HG03159 (cell line): ENCODE measurements around the gene CDYL.

Experiments
- ATAC-seq: cut with Tn5 transposase; IDR thresholded peaks from one replicate; pipeline ENCODE4 v1.9.1; 2021; ENCODE audit warnings: mild to moderate bottlenecking, moderate library complexity; ENCODE audit not compliant: unreplicated experiment

CDYL gene

DNA sequence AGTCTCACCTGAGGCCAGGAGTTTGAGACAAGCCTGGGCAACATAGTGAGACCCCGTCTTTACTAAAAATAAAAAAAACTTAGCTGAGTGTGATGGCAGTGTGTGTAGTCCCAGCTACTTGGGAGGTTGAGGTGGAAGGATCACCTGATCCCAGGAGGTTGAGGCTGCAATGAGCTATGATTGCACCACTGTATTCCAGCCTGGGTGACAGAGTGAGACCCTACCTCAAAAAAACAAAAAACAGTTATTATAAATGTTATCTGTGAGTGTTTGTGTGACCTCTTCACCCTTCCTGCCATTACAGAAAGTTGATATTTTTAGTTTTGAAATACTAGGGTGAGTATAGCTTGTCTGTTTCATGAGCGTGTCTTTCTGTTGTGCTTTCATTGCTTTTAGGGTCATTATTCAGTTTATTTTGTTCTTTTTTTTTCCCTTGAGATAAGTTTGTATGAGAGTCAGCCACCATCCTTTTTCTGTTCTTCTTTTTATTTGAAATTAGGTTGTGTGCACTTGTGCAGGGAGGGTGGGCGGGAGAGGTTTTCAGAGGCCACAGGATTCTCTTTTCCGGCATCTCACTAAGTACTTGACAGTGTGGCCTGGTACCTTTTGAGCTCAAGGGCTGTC lies 26.2 kb downstream of the CDYL start:
- ATAC-seq = peak; percentile 70

DNA sequence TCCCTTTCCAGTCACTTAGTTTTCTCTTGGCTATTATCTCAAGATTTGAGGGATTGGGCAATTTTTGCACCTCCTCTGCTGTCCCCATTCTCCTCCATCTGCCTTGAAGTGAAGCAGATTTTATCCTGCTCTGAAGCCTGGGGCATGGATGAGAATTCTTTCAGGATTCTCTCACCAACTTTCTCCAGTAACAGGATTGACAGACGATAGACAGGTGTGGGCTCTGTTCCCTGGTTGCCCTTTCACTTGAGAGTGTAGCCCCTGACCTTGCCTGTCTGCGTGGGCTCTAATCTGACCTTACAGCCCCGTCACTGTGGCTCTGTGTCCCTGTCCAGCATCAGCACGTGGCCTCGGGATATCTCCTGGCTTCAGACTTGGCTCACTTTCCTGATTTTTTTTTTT lies 27.1 kb downstream of the CDYL start:
- ATAC-seq = no peak

DNA sequence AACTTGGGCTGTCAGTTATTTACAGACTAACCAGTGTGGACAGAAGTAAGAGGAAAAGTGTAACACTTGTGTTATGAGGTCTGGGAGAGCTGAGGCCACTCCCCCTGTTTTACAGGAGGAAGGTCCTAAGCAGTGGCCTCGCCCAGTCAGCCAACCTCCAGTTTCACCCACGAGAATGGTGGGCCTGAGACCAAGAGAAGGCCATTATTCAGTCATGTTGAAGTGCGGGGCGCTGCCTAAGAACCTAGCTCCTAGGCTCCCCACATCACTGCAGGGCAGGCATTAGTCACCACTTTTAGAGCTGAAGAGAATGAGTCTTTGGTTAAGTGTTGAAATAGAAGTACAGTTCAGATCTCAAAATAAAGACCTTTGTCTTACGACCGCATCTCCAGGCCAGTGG lies 27.9 kb downstream of the CDYL start:
- no peak for ATAC-seq

DNA sequence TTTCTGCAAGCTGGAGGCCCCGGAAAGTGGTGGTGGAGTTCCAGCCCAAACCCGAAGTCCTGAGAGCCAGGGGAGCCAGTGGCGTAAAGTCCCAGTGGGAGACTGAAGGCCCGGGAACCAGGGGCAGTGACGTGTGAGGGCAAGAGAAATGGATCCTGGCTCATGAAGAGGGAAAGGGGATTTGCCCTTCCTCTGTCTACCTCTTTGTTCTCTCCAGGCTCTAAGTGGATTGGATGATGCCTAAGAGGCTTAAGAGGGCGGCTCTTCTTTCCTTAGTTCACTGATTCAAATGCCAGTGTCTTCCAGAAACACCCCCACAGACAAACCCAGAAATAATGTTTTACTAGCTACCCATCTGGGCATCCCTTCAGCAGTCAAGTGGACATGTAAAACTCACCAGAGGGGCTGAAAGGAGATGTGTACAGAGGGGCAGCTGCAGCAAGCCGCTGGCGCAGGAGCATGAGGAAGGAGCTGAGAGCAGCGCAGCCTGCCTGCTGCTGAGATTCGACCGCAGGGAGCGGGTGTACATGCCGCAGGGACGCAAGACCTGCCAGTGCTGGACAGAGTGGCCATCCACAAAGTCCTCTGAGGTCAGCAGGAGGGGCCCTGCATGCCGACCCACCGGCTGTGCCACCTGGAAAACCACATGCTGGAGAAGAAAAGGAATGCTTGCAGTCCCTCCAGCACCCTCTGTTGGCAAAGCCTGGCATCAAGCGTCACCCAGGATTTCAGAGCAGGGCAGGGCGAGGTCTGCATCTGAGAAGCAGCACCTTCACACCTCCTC lies 29.5 kb downstream of the CDYL start:
- no peak for ATAC-seq

DNA sequence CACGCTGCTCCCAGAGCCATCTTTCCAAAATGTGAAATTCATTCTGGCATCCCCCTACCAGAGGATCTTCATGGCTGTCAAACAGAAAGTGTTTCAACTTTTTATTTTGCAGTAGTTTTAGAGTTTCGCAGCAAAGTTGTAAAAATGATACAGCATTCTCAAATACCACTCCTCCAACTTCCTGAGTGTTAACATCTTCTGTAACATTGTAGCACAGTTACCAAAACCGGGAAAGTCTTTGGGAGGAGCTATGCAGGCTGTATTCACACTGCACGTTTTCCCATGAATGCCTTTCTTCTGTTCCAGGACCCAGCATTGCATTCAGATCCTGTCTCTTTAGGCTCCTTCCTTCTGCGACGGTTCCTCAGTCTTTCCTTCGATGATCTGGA lies 30.1 kb downstream of the CDYL start:
- ATAC-seq = no peak

DNA sequence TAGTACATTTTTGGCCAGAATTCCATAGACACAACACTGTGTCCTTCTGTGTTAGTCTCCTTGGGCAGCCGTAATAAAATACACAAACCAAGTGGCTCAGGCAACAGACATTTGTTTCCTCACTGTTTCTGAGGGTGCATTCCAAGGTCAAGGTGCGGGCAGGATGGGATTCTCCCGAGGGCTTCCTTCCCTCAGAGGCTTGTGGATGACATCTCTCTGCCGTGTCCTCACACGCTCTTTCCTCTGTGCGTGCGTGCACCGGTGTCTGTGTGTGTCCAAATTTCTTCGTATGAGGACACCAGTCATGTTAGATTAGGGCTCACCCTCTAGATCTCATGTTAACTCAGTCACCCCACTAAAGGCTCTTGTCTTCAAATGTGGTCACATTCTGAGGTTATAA lies 30.6 kb downstream of the CDYL start:
- ATAC-seq = no peak

DNA sequence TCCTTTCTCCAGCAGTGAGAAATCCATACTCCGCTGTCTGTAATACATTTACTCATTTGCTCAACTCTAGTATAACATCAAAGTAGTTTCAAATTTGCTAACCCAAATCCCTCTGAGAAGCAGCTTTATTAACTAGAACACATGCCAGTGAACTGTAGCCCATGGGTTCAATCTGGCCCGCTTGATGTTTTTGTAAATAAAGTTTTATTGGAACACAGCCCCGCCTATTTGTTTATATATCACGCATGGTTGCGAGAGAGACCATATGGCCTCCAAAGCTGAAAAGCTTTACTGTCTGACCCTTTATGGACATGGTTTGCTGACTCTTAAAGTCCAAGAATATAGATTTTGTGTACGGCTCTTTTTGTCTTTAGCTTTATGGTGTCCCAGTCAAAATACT lies 32.2 kb downstream of the CDYL start:
- no peak for ATAC-seq

DNA sequence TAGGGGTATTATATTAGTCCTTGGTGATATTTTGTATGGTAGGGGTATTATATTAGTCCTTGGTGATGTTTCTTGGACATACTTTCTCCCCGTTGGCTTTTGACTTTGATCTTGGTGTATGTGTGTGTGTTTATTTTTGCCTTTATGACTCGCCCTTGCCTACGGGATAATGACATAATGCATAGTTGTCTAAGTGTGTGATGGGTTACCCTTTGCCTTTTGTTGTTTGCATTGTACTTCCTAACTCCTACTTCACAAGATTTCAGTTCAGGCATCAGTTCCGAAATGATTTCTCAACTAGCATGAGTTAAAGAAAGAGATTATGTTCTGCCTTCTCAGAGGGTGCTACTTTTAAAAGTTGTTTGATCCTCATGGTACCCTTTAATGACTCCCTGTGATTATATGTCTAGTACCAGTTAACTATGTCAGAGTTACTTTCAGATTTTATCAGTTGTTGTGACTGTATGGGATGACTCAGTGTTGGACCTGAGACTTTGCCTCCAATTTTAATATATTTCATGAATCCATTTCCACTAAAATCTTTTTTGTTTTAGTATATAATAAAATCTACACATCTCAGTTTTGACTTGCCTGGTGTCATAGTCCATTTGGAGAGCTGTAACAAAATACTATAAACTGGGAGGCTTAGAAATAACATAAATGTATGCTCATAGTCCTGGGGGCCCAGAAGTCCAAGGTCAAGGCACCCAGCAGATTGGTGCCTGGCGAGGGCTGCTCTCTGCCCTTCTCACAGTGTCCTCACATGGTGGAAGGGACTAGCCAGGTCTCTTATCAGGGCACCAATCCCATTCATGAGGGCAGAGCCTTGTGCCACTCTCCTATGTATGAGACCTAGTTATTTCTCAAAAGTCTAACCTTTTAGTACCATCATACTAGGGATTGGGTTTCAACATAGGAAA lies 34.1 kb downstream of the CDYL start:
- no peak for ATAC-seq

DNA sequence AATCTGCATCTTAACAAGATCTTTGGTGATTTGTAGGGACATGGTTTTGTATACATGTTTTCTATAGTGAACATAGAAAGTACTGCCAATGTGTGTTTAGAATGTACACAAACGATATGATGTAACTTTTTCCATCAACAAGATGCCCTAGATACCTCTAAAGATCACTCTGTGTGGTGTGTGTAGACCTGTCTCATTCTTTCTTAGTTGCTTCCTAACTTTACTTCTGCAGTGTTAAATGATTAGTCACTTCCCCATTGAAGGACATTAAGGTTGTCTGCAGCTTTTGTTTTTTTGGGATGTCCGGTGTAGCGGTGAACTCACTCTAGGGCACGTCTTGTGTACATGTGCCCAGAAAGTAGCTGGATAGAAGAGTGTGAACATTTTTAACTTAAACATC lies 35.9 kb downstream of the CDYL start:
- no peak for ATAC-seq

DNA sequence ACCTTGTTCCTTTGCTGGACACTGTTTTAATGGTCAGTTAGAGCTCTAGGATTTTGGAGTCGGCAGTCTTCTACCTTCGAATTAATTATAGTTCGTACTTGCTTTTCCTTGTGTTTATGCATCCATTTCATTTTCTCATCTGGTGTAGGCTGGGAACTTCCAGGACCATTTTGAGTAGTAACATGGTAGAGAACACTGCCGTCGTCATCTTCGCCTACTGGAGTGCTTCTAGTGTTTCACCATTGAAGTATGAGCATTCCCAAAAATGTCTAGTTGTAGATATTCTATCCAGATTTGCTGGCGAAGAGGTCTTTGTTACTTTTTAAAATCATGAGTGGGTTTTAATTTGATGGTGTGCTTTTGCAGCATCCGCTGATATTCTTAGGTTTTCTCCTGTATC lies 36.9 kb downstream of the CDYL start:
- no peak for ATAC-seq

DNA sequence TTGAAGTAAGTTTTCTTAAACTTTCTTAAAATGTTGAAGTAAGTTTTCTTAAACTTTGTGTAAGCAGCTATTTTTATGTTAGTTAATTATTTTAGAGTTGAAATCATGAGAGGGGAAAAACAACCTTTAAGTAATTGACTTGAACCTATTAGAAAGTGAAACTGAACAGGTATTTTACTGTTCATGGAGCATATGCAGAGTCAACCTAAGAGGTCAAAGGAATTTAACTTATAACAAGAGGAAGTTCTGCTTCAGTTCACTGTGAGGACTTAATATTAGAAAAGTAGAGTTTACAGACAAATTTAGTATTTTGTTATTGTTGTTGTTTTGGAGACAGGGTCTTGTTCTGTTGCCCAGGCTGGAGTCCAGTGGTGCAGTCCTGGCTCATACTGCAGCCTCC lies 38.0 kb downstream of the CDYL start:
- ATAC-seq = peak; percentile 63

DNA sequence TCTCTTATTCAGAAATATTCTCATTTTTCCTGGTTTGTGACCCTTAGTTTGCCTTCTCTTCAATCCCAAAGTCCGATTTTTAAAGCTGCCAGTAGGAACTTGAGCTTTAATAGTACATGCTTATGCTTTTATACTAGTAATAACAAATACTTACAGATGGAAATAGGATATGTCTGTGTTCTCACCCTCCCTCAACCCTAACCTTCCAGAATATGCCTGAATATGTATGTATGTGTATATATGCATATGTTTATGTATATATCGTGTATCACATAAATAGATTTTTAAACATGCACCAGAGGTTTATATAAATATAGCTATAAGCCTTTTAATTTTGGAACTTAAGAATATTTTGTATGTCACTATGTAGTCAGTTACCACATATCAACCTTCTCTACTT lies 38.8 kb downstream of the CDYL start:
- ATAC-seq = no peak

DNA sequence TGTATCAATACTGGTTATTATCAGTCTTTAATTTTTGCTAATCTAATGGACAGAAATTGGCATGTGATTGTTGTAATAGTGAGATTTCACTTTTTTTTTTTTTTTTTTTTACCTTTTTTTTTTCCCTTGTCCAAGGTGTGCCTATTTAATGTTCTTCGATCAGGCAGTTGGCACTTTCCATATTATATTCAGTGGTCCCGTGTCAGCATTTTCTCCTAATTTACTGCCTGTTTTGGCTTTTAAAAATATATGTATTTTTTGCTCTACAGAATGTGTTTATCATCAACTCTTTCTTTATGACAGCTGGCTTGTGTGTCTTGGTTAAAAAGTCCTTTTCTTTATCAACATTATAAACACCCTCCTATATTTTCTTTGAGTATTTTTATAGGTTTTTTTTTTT lies 39.4 kb downstream of the CDYL start:
- no peak for ATAC-seq

DNA sequence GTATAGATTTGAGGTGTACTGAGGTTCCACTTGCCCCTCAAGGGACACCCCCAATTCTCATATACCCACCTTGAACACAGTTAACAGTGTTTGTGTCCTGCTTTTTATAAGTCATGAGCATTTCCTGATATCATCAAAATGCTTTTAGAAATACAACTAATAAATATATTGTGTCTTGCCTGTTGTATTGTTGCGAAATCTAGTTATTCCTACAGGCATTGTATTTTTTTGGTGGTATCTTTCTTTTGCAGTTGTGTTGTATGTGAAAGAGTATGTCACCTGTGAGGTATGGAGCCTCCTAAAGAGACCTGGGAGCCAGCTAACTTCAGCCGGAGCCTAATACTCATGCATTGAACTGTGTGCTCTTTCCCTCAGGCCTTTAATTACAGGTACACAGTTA lies 40.7 kb downstream of the CDYL start:
- no peak for ATAC-seq

DNA sequence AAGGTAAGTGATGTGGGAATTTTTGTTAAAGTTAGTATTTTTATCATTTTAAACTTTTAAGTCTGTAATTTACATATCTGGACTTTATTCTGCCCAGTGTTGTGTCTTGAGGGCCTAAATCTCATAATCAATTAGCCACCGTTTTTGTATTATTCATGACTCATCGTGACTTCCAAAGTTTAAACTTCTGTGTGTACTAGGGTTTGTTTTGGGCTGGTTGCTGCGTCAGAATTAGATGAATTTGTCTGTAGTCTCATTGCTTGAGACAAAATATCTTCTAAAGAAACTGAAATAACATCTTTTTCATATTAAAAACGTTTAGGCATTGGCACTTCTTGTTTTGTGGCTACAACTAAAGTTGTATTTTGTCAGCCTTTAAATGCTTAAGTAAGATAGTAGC lies 41.3 kb downstream of the CDYL start:
- no peak for ATAC-seq

DNA sequence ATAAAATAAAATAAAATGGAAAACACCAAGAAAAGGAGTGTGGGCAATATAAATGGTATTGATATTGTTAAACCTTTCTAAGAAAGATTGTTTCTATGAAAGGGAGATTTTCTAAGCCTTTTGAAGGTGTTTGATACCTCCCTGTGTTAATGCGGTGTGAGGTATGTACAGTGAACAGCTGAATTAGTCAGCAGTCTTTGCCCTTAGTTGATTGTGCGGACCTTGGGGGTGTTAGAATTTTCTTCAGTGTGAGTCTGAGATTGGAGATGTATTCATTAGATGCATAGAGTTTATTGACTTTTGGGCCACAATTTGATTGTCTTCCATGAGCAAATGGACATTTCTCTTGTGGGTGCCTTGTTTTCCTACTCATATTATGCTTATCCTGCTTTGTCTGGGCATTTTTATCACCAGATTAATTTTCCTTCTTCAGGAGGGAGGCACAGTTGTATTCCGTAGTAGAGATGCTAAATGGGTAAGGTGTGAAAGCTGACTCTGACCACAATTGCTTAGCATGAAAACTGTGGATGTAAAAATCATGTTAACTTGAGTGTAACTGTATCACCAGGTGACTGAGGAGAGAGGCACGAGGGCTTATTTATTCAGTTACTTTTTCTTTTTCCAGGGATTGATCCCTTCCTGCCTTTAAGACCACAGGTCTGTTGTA lies 42.2 kb downstream of the CDYL start:
- no peak for ATAC-seq

DNA sequence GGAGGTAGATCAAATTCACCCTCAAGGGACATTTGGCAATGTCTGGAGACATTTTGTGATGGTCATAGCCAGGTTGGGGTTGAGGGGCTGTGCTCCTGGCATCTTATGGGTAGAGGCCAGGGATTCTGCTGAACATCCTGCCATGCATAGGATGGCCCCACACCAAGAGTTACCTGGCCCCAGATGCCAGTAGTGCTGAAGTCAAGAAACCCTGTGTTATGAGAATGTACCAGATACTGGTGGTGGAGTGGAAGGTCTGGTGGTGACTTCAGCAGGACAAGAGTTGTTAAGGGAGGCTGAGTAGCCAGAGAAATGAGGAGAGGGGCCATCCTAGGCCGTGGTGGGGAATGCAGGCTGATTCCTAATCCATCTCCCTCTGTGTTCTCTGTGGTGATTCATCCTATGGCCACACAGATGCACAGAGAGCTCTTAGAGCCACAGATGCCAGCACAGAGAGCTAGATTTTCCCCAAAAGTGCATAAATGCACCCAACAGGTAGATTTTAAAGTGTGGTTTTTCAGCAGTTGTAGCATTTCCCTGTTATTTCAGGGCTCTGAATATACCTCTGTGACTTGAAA lies 43.6 kb downstream of the CDYL start:
- no peak for ATAC-seq

DNA sequence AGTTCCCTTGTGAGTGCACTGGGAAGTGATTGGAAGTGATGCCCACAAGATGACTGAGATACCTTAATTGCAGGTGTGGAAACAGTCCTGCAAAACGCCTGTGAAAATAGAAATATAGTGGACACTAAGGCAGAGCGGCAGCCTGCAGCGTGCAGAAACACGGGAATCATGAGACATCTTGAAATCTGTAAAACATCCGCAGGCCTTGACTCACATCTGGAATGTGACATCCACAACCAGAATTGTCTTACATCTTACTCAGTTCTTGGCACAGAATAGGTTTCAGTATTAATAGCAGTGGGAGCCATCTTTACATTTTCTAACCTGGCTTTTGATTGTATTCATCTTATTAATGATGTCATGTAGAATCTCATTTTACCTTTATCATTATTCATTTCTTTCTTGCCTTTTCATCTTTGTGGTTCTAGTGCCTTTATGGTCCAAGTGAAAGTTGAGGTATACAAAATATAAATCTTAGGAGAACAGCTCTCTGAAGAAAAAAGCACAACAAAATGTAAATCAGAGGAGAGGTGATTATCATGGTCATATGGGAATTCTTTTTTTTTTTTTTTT lies 44.6 kb downstream of the CDYL start:
- ATAC-seq = no peak

DNA sequence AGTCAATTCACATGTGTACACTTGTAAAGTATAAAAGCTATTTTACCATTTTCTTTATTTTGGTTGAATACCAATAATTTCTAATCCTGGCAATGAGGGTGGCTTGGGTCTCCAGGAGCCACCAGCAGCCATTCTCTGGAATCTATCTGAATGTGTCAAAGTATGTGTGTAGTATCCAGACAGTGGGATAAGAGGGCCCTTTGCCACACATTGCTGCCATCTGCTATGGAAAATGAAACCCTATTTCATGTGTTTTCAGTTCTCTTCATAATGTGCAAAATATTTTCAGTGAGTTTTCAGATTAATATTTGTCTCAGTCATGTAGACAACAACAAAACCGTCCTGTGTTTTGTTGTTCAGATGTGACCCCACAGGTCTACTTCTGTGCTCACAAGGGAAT lies 46.3 kb downstream of the CDYL start:
- no peak for ATAC-seq

DNA sequence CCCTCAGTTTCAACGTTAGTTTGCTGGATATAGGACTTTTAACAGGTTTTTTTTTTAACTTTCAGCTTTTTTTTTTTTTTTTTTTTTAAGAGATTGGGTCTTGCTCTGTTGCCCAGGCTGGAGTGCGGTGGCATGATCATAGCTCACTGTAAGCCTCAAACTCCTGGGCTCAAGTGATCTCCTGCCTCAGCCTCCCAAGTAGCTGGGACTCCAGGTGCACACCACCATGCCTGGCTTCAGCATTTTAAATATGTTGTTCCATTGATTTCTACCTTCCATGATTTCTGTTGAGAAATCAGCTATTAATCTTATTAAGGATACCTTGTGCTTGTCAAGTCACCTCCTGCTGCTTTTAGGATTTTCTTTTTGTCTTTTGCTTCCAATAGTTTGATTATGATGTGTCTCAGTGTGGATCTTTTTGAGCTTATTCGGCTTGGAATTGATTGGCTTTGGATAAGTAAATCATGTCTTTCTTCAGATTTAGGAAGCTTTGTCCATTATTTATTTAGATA lies 52.0 kb downstream of the CDYL start:
- no peak for ATAC-seq
